Karpas-422 (cell line): ENCODE results near the gene IL15. TPM values are rescaled to one million over a fixed set of nuclear protein-coding genes. Genes with fewer than 3 reads are reported as not detected.

Experiments
- DNase-seq: peaks from one replicate; pipeline ENCODE4 v3.0.0-alpha.2; 2015
- H2AFZ ChIP-seq: fragments of 200-600 bp; sonication (generic); 2 replicates; pipeline ENCODE4 v1.6.1; 2014; ENCODE audit warnings: antibody characterized with exemption, low read length, mixed read lengths
- H3K27ac ChIP-seq: fragments of 200-600 bp; sonication (generic); 2 replicates; pipeline ENCODE4 v1.5.1; 2014; ENCODE audit warnings: mild to moderate bottlenecking, low read length, moderate library complexity
- H3K27me3 ChIP-seq: fragments of 200-600 bp; sonication (generic); 2 replicates; pipeline ENCODE4 v1.6.1; 2014; ENCODE audit warnings: low read length, mixed read lengths
- H3K36me3 ChIP-seq: fragments of 200-600 bp; sonication (generic); 2 replicates; pipeline ENCODE4 v1.6.1; 2014; ENCODE audit warnings: low read length, mixed read lengths; ENCODE audit not compliant: insufficient read depth
- H3K4me1 ChIP-seq: fragments of 200-600 bp; sonication (generic); 2 replicates; pipeline ENCODE4 v1.6.1; 2014; ENCODE audit warnings: mild to moderate bottlenecking, low read length, mixed read lengths
- H3K4me2 ChIP-seq: fragments of 200-600 bp; sonication (generic); 2 replicates; pipeline ENCODE4 v1.6.1; 2014; ENCODE audit warnings: low read length, low read depth, mild to moderate bottlenecking; ENCODE audit not compliant: poor library complexity, severe bottlenecking
- H3K4me3 ChIP-seq: fragments of 200-600 bp; sonication (generic); 2 replicates; pipeline ENCODE4 v1.5.1; 2014; ENCODE audit warnings: mild to moderate bottlenecking, antibody characterized with exemption, low read length, mixed read lengths
- H3K79me2 ChIP-seq: fragments of 200-600 bp; sonication (generic); 2 replicates; pipeline ENCODE4 v1.6.1; 2014; ENCODE audit warnings: mild to moderate bottlenecking, low read length, mixed read lengths
- H3K9ac ChIP-seq: fragments of 200-600 bp; sonication (generic); 2 replicates; pipeline ENCODE4 v1.6.0; 2014; ENCODE audit warnings: low read length
- H3K9me2 ChIP-seq: fragments of 200-600 bp; sonication (generic), shearing (Covaris generic); replicated peaks from 2 replicates; pipeline ENCODE4 v1.6.0; 2014; ENCODE audit warnings: mild to moderate bottlenecking, low read length, moderate library complexity; ENCODE audit not compliant: insufficient read depth
- H3K9me3 ChIP-seq: fragments of 300-700, 200-600 bp; sonication (generic); 2 replicates; pipeline ENCODE4 v1.6.1; 2014; ENCODE audit warnings: low read length, mixed read lengths
- H4K20me1 ChIP-seq: fragments of 200-600 bp; sonication (generic); 2 replicates; pipeline ENCODE4 v1.6.1; 2014; ENCODE audit warnings: mild to moderate bottlenecking, antibody characterized with exemption, low read length, low read depth; ENCODE audit not compliant: insufficient read depth
- total RNA-seq: library from RNA; depleted of rRNA; stranded (reverse); fragments of >200 nt; shearing (Covaris generic); gene quantifications from 2 replicates; pipeline ENCODE4 v1.2.3, GENCODE V29; 2014; ENCODE audit warnings: low replicate concordance

The IL15 gene
- total RNA-seq, 1 experiment from 2014 or later, result not detected

DNA sequence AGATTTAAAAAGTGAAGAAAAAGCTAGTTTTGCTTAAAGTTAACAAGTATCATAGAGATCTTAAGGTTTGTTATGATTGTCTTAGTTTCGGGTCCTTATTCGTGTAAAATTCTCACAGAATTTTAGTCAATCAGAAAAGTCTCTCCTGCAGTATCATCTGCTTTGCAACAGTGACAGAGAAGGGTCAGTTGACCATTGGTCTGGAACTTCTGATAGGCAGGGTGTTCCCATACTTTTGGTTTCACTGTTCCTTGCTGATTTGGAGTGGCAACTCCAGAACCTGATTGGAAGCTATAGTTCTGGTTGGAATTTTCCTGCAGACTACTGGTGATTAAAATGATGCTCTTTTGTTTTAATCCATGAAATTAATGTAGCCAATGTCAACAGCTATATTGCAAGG lies 1.8 kb downstream of the IL15 start:
- Histone ChIP-seq H3K9me2 (no peaks in the 10 kb centered on the region), H3K27me3 (no peaks in the 10 kb centered on the region), H3K36me3 (no peaks in the 10 kb centered on the region), H2AFZ (no peak overlapping the region), H4K20me1 (no peaks in the 10 kb centered on the region), H3K9ac (no peak overlapping the region), H3K27ac (no peak overlapping the region), H3K4me3 (no peak overlapping the region), H3K4me1 (no peaks in the 10 kb centered on the region), H3K79me2 (no peaks in the 10 kb centered on the region), H3K4me2 (no peak overlapping the region), H3K9me3 (0 out of 2 replicates have a peak, but pooled peaks cover 2% of the 10 kb centered on the region)
- DNase-seq, result no peak

- Histone ChIP-seq H3K79me2 (no peaks in the 10 kb centered on the region), H3K4me2 (no peak overlapping the region), H3K27me3 (no peaks in the 10 kb centered on the region), H2AFZ (no peak overlapping the region), H3K9me2 (no peaks in the 10 kb centered on the region), H3K4me3 (no peak overlapping the region), H3K9me3 (0 out of 2 replicates have a peak, but pooled peaks cover 2% of the 10 kb centered on the region), H3K4me1 (no peaks in the 10 kb centered on the region), H3K27ac (no peak overlapping the region), H4K20me1 (no peaks in the 10 kb centered on the region), H3K9ac (no peak overlapping the region), H3K36me3 (no peaks in the 10 kb centered on the region)
- no peak for DNase-seq
These were observed 4.3 kb downstream of the IL15 start for GRCh38 chr4:141640696-141641095.

GRCh38 chr4:141642063-141642462 lies 5.7 kb downstream of the IL15 start:
- H3K36me3 ChIP-seq, result no peaks in the 10 kb centered on the region
- no peak overlapping the region for H2AFZ ChIP-seq
- no peaks in the 10 kb centered on the region for H4K20me1 ChIP-seq
- 0 out of 2 replicates have a peak, but pooled peaks cover 2% of the 10 kb centered on the region for H3K9me3 ChIP-seq
- H3K4me1 ChIP-seq, result no peaks in the 10 kb centered on the region
- no peak overlapping the region for H3K4me2 ChIP-seq
- H3K4me3 ChIP-seq, result no peak overlapping the region
- H3K9me2 ChIP-seq, result no peaks in the 10 kb centered on the region
- no peak for DNase-seq
- no peak overlapping the region for H3K27ac ChIP-seq
- no peaks in the 10 kb centered on the region for H3K79me2 ChIP-seq
- H3K27me3 ChIP-seq, result no peaks in the 10 kb centered on the region
- no peak overlapping the region for H3K9ac ChIP-seq

DNA sequence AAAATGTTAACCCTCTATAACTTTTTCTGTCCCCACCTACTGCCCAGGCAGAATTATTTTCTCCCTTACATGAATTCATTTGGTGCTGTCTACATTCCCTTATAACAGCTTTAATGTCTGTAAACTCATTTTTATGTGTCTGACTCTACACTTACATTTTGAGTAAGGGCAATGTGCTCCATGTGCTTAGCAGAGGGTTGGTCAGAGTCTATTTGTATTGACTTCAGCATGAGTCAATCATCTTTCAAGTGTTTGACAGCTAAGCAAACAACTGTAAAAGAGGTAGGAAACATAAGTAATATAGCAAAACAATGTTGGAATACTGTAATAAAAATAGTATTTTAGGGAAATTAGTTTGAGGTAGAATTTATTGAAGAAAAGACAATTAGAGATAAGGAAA lies 6.3 kb downstream of the IL15 start:
- Histone ChIP-seq H3K79me2 (no peaks in the 10 kb centered on the region), H4K20me1 (no peaks in the 10 kb centered on the region), H3K4me1 (no peaks in the 10 kb centered on the region), H3K4me2 (no peak overlapping the region), H3K4me3 (no peak overlapping the region), H3K27me3 (no peaks in the 10 kb centered on the region), H3K9me2 (no peaks in the 10 kb centered on the region), H2AFZ (no peak overlapping the region), H3K9me3 (0 out of 2 replicates have a peak, but pooled peaks cover 2% of the 10 kb centered on the region), H3K9ac (no peak overlapping the region), H3K36me3 (no peaks in the 10 kb centered on the region), H3K27ac (no peak overlapping the region)
- no peak for DNase-seq

- no peaks in the 10 kb centered on the region for H3K79me2 ChIP-seq
- H3K27ac ChIP-seq, result no peak overlapping the region
- H2AFZ ChIP-seq, result no peak overlapping the region
These were observed 7.2 kb downstream of the IL15 start for GRCh38 chr4:141643557-141643956.

GRCh38 chr4:141645611-141646340 lies 9.4 kb downstream of the IL15 start:
- no peak for DNase-seq
- peaks cover 7% of the 10 kb centered on the region; the same call in 1 of the 2 replicates for H3K9me2 ChIP-seq
- no peak overlapping the region for H3K27ac ChIP-seq
- H2AFZ ChIP-seq, result no peak overlapping the region
- no peak overlapping the region for H3K9ac ChIP-seq
- H3K4me1 ChIP-seq, result no peaks in the 10 kb centered on the region
- H3K9me3 ChIP-seq, result peaks cover 5% of the 10 kb centered on the region; the same call in 1 of the 2 replicates
- no peaks in the 10 kb centered on the region for H3K79me2 ChIP-seq
- H3K27me3 ChIP-seq, result no peaks in the 10 kb centered on the region
- no peaks in the 10 kb centered on the region for H3K36me3 ChIP-seq
- no peak overlapping the region for H3K4me3 ChIP-seq
- no peak overlapping the region for H3K4me2 ChIP-seq
- H4K20me1 ChIP-seq, result no peaks in the 10 kb centered on the region

More at GRCh38 chr4:141643557-141643956, 7.2 kb downstream of the IL15 start:
- H3K9me3 ChIP-seq, result peaks cover 7% of the 10 kb centered on the region; the same call in 1 of the 2 replicates
- no peak overlapping the region for H3K9ac ChIP-seq
- no peaks in the 10 kb centered on the region for H4K20me1 ChIP-seq
- no peaks in the 10 kb centered on the region for H3K4me1 ChIP-seq
- H3K36me3 ChIP-seq, result no peaks in the 10 kb centered on the region
- H3K4me3 ChIP-seq, result no peak overlapping the region
- no peak for DNase-seq
- H3K27me3 ChIP-seq, result no peaks in the 10 kb centered on the region
- H3K9me2 ChIP-seq, result no peaks in the 10 kb centered on the region
- H3K4me2 ChIP-seq, result no peak overlapping the region

DNA sequence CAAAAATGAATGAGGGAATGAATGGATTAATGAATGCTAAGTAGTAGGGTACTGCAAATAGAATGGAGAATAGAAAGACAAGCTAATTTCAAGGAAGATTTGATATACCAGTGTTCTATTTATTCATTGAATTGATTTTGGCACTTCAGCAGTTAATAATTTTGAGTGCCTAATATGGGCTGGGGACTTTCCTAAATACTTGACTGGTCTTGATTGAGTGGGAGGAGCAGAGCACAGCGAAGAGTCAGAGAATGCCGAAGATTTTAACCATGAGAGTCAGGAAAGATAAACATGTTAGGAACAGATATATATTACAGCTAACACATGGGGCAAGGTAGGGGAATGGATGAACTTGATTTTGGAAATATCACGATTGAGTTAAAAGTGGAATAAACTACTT lies 10.6 kb downstream of the IL15 start:
- no peak overlapping the region for H3K4me3 ChIP-seq
- no peak overlapping the region for H3K9ac ChIP-seq
- H3K4me1 ChIP-seq, result no peaks in the 10 kb centered on the region
- H3K36me3 ChIP-seq, result no peaks in the 10 kb centered on the region
- no peak overlapping the region for H2AFZ ChIP-seq
- peaks cover 7% of the 10 kb centered on the region; the same call in 1 of the 2 replicates for H3K9me2 ChIP-seq
- no peak overlapping the region for H3K4me2 ChIP-seq
- H3K27me3 ChIP-seq, result no peaks in the 10 kb centered on the region
- H3K27ac ChIP-seq, result no peak overlapping the region
- DNase-seq, result no peak
- peaks cover 5% of the 10 kb centered on the region; the same call in 1 of the 2 replicates for H3K9me3 ChIP-seq
- H3K79me2 ChIP-seq, result no peaks in the 10 kb centered on the region
- H4K20me1 ChIP-seq, result no peaks in the 10 kb centered on the region

DNA sequence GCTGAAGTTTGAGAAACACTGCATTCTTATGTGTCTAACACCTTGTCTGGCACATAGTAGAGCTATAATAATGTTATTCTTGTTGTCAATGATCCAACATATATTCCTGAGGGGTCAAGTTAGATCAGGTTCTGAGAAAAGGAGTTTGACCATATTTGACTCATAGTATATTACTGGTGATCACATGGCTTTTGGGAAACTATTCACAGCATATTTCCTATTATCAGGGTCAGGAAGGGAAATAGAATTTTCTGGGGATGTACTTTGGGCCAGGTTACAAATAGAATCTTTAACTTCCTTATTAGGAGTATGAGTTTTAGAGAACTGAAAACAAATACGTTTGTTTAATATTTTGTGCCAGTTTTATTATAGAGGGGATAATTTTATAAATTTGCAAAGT lies 11.6 kb downstream of the IL15 start:
- no peak overlapping the region for H3K27ac ChIP-seq
- no peaks in the 10 kb centered on the region for H3K4me1 ChIP-seq
- no peaks in the 10 kb centered on the region for H4K20me1 ChIP-seq
- DNase-seq, result no peak
- H3K9me2 ChIP-seq, result peaks cover 7% of the 10 kb centered on the region; the same call in 1 of the 2 replicates
- no peak overlapping the region for H3K9ac ChIP-seq
- no peaks in the 10 kb centered on the region for H3K27me3 ChIP-seq
- peaks cover 5% of the 10 kb centered on the region; the same call in 1 of the 2 replicates for H3K9me3 ChIP-seq
- no peak overlapping the region for H3K4me2 ChIP-seq
- no peak overlapping the region for H3K4me3 ChIP-seq
- H3K36me3 ChIP-seq, result no peaks in the 10 kb centered on the region
- no peaks in the 10 kb centered on the region for H3K79me2 ChIP-seq
- H2AFZ ChIP-seq, result no peak overlapping the region
